Stimulated activated naive CD8-positive, alpha-beta T cell treated with anti-CD3 and anti-CD28 coated beads, Interleukin-15, amount 100 ng/mL, for 72 hours (primary cell): ENCODE results near the gene WDR4.
"Not testable (repeated sequence)": the region's sequence is repeated elsewhere in the genome, so short reads cannot be mapped to it uniquely, and the experiment has no call there.

Experiments
- ATAC-seq: fragments of 150-1000 bp; cut with Tn5 transposase; 2 replicates; pipeline ENCODE4 v1.10.0; 2021; ENCODE audit warnings: mild to moderate bottlenecking, moderate library complexity
- DNase-seq, 2 donors: peaks; one replicate each; pipeline ENCODE4 v3.0.0; 2021 to 2022
- H3K27ac Mint-ChIP-seq, 2 donors: one replicate each; pipeline ENCODE4 v1.8.0; 2022; ENCODE audit warnings: mild to moderate bottlenecking in 2 of 2, mixed read lengths in 2 of 2, moderate library complexity in 2 of 2
- H3K27me3 Mint-ChIP-seq: one replicate; pipeline ENCODE4 v1.8.0; 2022; ENCODE audit warnings: mixed read lengths
- H3K4me1 Mint-ChIP-seq: one replicate; pipeline ENCODE4 v1.8.0; 2022; ENCODE audit warnings: mild to moderate bottlenecking, mixed read lengths
- H3K4me3 Mint-ChIP-seq, 2 donors: one replicate each; pipeline ENCODE4 v1.8.0; 2022; ENCODE audit warnings: mild to moderate bottlenecking in 2 of 2, mixed read lengths in 2 of 2, moderate library complexity in 1 of 2
- H3K9me3 Mint-ChIP-seq, 2 donors: one replicate each; pipeline ENCODE4 v1.8.0; 2022; ENCODE audit warnings: mixed read lengths in 2 of 2

Gene WDR4

DNA sequence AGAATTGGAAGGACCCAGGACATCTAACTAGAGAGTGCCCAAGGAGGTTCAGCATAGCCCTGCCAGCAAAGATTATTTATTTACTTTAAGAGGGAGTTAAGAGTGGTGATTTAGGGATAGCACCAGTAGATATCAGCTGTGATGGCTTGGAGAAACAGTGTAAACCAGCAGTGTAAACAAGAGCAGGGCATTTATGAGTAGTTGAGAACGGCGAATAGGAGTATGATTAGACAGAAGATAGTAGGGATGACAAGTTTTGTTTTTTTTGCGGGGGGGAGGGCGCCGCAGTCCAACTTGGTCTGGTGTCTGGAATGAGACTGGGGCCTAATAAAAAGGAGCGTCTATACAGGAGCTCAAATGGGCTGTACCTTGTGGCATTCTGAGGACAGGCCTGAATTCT, 77.7 kb downstream of the WDR4 start:
- not testable (repeated sequence) for H3K4me3 Mint-ChIP-seq, H3K4me1 Mint-ChIP-seq, DNase-seq, H3K9me3 Mint-ChIP-seq, ATAC-seq, H3K27me3 Mint-ChIP-seq, H3K27ac Mint-ChIP-seq

DNA sequence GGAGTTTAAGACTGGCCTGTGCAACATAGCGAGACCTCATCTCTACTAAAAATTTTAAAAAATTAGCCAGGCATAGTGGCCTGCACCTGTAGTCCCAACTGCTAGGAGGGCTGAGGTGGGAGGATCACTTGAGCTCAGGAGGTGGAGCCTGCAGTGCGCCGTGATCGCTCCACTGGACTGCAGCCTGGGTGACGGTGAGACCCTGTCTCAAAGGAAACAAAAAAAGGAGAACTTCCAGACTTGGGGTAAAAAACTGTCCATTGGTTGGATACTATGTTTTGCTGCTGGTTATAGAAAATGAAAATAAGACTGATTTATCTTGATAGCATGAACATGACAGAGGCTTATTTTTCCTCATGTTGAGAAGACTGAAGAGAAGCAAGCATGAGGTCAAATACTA, 79.4 kb downstream of the WDR4 start:
- DNase-seq = no peak
- ATAC-seq = no peak
- Mint-ChIP-seq H3K4me3 (no peak overlapping the region), H3K27me3 (no peaks in the 10 kb centered on the region), H3K4me1 (peaks cover 7% of the 10 kb centered on the region), H3K9me3 (no peaks in the 10 kb centered on the region), H3K27ac (no peak overlapping the region)

DNA sequence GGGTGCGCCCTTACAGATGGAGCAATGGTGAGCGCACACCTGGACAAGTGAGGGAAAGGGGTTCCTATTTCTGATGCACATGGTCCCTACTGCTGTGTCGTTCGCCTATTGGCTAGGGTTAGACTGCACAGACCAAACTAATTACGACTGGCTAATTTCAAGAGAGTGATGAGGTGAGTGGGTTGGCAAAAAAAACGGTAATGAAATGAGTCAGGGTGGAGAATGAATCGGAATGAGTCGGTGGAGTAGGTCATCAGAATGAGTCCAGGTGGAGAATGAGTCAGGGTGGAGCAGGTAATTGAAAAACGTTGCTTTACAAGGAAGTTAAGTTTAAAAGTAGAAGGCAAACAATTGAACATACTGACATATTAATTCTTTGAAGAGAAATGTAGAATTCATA, 79.8 kb downstream of the WDR4 start:
- H3K4me3 Mint-ChIP-seq = no peak overlapping the region
- H3K9me3 Mint-ChIP-seq = no peaks in the 10 kb centered on the region
- H3K27ac Mint-ChIP-seq = no peak overlapping the region
- DNase-seq (peak in 1 of 2 donors; percentile 28), ATAC-seq (peak; percentile 81)
- peaks cover 7% of the 10 kb centered on the region for H3K4me1 Mint-ChIP-seq
- H3K27me3 Mint-ChIP-seq = no peaks in the 10 kb centered on the region
